Measurements from ENCODE around the gene ACIN1.

ACIN1 gene

DNA sequence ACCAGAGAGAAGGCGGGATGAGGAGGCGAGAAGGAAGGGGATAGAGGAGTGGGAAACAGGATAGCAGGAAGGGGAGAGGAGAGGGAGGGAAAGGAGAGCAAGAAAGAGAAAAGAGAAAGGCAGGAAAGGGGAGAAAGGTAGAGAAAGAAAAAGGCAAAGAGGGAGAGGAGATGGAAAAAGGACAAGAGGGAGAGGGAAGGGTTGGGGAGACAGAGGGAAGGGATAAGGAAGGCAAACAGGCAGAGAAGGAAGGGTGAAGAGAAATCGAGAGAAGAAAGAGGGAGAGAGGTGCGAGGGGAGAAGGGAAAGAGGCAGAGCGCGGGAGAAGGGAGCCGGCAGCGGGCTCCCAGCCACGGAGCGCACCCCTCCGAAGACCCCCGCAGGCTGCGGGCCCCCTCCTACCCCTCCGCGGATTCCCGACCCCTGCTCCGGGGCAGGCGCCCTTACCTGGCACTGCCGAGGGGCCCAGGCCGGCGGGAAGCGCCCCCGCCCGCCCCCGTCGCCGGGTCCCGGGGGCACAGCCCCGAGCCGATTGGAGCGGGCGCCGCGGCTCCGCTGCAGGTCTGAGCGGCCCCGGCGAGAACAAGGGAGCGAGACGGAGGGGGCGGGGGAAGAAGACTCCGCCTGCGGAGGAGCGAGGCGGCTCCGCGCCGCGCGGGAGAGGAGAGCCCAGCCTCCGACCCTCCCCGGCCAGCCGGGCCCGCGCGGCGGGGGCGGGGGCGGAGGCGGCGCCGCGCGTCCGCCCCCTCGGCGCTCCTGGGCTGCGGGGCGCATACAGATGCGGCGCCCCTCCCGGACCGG lies 37.8 kb downstream of the ACIN1 start, which contains the start of gene CDH24:
CDH24 (minus strand) TSS at position 565 of the 801 bp plus-strand sequence. CDS start 1,787 bp downstream, outside the sequence.
- ATAC-seq (replicated peaks): peak; percentile 71 to 73
- H3K27ac Mint-ChIP-seq: peak within 1 kb of the TSS; percentile 81
- H3K4me1 Mint-ChIP-seq: peaks cover 25 to 31% of the 10 kb centered on the region in 2 donors
- peaks cover 24% of the 10 kb centered on the region in 2 donors for H3K36me3 Mint-ChIP-seq
- H3K9me3 Mint-ChIP-seq: no peaks in the 10 kb centered on the region
- peak; percentile 46 for DNase-seq
- H3K27me3 Mint-ChIP-seq: no peaks in the 10 kb centered on the region
- H3K4me3 Mint-ChIP-seq: peak within 1 kb of the TSS; percentile 84 to 89

DNA sequence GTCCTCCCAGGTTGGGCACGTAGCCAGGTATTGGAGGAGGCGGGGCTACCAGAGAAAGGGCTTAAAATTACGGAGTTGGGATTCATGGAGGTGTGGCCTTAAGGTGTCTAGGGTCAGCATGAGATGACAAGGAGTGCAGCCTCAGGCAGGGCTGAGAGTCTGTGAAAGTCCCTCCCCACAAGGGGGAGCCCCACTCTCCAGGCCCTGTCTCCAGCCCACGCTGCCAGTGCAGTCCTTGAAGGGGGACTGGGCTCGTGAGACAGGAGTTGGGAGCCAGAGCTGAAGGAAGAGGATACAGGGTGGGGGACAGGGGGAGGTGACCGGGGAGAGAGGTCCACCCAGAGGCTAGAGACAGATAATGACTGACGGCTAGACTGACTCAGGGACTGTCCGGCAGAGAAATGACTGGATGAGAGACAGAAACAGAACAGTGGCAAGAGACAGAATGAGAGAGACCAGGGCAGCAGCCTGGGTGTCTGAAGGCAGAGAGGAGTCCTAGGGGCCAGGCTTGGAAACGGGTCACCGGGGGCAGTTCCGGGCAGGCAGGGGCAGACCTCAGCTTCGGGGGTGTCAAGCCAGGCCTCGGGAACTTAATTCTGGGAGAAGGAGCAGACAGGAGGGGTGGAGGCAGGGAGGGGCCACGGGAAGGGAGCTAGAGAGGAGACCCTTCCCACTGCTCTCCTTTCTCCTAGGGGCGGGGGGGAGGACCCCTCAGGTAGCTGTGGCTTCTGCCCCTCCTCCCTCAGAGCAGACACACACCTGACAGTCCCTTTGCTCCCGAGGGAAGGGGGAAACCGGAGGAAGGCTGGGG lies 38.6 kb downstream of the ACIN1 start:
- H3K27me3 Mint-ChIP-seq: no peaks in the 10 kb centered on the region
- DNase-seq (peak; percentile 61), ATAC-seq (replicated peaks) (peak; percentile 77 to 79)
- H3K27ac Mint-ChIP-seq: peak overlapping the region; percentile 81
- peaks cover 19 to 22% of the 10 kb centered on the region in 2 donors for H3K36me3 Mint-ChIP-seq
- H3K4me1 Mint-ChIP-seq: peaks cover 25 to 31% of the 10 kb centered on the region in 2 donors
- H3K9me3 Mint-ChIP-seq: no peaks in the 10 kb centered on the region
- peak overlapping the region; percentile 80 to 84 for H3K4me3 Mint-ChIP-seq

DNA sequence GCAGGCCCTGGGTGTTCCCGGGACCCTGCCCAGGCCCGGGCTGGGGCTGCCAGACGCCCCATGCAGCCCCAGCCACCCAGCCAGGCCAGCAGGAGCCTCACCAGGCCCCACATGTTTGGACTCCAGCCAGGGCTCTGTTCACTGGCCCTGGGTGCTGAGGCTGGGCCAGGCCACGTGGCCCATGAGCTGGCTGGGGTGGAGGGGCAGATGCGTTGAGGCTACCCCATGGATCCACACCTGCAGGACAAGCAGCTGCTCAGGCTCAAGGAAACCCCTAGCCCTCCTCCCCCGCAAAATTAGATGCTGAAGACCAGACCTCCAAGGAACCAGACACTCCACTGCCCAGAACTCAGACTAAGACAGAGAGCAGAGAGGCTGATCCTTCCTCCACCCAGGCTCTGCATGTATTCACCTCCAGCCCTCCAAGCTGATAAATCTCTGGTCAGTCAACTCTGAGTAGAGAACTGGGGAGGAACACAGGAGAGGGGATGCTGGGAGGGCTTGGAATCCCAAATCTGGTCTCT lies 39.3 kb downstream of the ACIN1 start:
- peak in 1 of 2 donors; percentile 4 for ATAC-seq (replicated peaks)
- peak overlapping the region; percentile 81 for H3K27ac Mint-ChIP-seq
- no peaks in the 10 kb centered on the region for H3K9me3 Mint-ChIP-seq
- no peak for DNase-seq
- peak overlapping the region; percentile 80 to 84 for H3K4me3 Mint-ChIP-seq
- no peaks in the 10 kb centered on the region for H3K27me3 Mint-ChIP-seq
- H3K36me3 Mint-ChIP-seq: peaks cover 13 to 16% of the 10 kb centered on the region in 2 donors
- H3K4me1 Mint-ChIP-seq: peaks cover 25 to 31% of the 10 kb centered on the region in 2 donors

DNA sequence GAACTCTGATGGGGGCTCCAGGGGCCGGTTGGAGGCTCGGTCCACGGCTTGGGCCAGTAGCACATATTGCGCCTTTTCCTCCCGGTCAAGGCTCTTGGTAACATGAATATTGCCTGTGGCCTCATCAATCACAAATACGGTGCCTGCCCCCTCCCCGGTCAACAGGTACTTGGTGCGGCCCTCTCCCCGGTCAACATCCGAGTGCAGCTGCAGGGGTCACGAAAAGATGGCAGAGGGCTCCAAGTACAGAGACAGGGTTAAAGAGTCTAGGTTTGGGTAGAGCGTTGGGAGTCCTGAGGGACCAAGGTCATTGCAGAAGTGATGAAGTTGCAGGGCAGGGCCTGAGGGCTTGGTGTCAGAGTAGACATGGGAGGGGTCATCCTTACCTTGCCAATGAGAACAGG lies 39.8 kb downstream of the ACIN1 start:
- Mint-ChIP-seq H3K4me1 (peaks cover 25 to 31% of the 10 kb centered on the region in 2 donors), H3K27me3 (no peaks in the 10 kb centered on the region), H3K9me3 (no peaks in the 10 kb centered on the region), H3K4me3 (no peak overlapping the region), H3K36me3 (peaks cover 12 to 16% of the 10 kb centered on the region in 2 donors), H3K27ac (no peak overlapping the region)
- DNase-seq: no peak
- no peak for ATAC-seq (replicated peaks)

DNA sequence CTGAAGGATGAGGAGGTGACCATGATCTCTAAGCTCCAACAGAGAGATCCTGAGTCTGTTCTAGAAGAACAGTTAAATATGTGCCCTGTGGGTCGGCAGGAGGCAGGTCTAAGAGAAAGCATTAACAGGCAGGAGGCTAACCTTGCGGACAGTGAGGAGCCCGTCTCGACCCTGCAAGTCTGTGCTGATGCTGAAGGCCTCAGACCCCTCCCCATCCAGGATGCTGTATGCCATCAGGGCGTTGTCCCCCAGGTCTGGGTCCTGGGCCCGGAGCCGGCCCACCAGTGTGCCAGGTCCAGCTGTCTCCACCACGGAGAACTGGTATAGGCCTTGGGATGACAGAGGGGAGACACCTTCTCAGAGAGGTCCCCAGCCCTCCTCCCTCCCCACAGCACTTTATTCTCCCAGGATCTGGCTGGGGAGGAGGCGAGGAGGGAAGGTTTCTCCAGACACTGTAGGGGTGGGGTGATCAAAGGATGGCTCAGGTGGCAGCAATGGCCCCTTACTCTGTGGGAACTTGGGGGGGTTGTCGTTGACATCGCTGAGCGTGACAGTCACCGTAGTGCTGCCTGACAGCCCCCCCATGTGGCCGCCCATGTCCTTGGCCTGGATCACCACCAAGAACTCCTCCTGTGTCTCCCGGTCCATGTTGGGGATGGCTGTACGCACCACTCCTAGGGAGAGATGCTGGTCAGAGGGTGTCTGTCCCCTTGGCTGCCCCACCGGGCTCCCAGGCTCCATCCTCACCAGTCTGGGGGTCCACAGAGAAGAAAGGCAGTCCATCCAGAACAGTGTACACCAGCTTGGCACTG lies 40.7 kb downstream of the ACIN1 start:
- Mint-ChIP-seq H3K27ac (no peak overlapping the region), H3K4me3 (no peak overlapping the region), H3K36me3 (peaks cover 7 to 10% of the 10 kb centered on the region in 2 donors), H3K27me3 (no peaks in the 10 kb centered on the region), H3K4me1 (peaks cover 21 to 28% of the 10 kb centered on the region in 2 donors), H3K9me3 (no peaks in the 10 kb centered on the region)
- DNase-seq (no peak), ATAC-seq (replicated peaks) (no peak)

DNA sequence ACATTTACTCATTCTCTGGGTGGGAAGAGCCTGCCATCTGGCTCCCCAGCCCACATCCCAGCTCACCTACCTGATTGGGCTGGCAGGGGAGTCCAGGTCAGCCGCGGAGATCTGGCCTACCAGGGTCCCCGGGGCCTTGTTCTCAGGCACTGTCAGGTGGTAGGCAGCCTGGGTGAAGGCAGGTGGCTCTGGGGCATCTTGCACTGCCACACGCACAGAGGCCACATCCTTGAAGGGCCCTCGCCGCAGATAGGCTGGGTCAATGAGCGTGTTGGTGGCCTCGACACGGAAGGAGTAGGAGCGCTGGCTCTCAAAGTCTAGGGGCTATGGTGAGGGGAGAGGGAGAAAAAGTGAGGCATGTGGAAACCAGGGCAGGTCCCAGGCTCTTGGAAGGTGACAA lies 41.5 kb downstream of the ACIN1 start:
- Mint-ChIP-seq H3K27ac (no peak overlapping the region), H3K36me3 (peaks cover 3 to 4% of the 10 kb centered on the region in 2 donors), H3K9me3 (no peaks in the 10 kb centered on the region), H3K27me3 (no peaks in the 10 kb centered on the region), H3K4me3 (no peak overlapping the region), H3K4me1 (peaks cover 19 to 21% of the 10 kb centered on the region in 2 donors)
- DNase-seq (no peak), ATAC-seq (replicated peaks) (no peak)

DNA sequence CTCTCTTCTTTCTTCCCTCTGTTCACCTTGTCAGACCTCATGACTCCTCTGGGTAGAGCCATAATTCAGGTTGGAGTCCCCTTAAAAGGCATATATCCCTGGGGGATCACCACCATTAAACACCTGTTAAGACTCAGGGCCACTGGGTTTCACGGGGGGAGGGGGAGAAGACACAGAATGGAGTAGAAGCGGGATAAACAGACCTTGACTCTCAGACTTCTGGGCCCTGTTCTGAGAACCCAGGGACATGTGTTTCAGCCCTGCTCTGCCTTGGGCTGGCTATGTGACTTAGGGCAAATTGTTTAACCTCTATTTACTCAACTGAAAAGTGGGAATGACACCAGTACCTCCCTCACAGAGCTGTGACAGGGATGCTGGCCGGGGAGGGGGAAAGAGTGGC lies 42.3 kb downstream of the ACIN1 start:
- no peak for DNase-seq
- no peaks in the 10 kb centered on the region for H3K9me3 Mint-ChIP-seq
- H3K27ac Mint-ChIP-seq: no peak overlapping the region
- no peak overlapping the region for H3K4me3 Mint-ChIP-seq
- ATAC-seq (replicated peaks): no peak
- H3K4me1 Mint-ChIP-seq: peaks cover 15 to 16% of the 10 kb centered on the region in 2 donors
- H3K27me3 Mint-ChIP-seq: peaks cover 0 to 1% of the 10 kb centered on the region in 2 donors
- H3K36me3 Mint-ChIP-seq: no peaks in the 10 kb centered on the region

DNA sequence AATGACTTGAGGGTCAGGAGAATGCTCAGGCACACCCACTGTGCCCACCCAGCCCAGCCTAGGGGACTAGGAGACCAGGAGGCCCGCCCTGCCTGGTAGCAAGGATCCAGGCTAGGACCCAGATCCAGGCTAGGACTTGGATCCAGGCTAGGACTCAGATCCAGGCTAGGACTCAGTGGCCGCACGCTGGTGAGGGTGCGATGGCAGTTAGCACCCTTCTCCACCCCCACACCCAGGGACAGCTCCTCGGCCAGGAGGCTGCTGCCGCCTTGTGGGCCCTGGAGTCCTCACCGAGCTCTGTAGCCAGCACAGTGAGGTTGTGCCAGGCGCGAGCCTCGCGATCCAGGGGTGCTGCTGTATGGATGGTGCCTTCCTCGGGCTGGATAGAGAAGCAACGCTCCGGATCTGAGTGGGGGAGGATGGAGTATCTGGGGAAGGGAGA lies 42.7 kb downstream of the ACIN1 start:
- no peak overlapping the region for H3K27ac Mint-ChIP-seq
- DNase-seq (no peak), ATAC-seq (replicated peaks) (no peak)
- peaks cover 0 to 6% of the 10 kb centered on the region in 2 donors for H3K27me3 Mint-ChIP-seq
- H3K4me3 Mint-ChIP-seq: no peak overlapping the region
- H3K36me3 Mint-ChIP-seq: peaks cover 0 to 4% of the 10 kb centered on the region in 2 donors
- peaks cover 15% of the 10 kb centered on the region in 2 donors for H3K4me1 Mint-ChIP-seq
- H3K9me3 Mint-ChIP-seq: no peaks in the 10 kb centered on the region

DNA sequence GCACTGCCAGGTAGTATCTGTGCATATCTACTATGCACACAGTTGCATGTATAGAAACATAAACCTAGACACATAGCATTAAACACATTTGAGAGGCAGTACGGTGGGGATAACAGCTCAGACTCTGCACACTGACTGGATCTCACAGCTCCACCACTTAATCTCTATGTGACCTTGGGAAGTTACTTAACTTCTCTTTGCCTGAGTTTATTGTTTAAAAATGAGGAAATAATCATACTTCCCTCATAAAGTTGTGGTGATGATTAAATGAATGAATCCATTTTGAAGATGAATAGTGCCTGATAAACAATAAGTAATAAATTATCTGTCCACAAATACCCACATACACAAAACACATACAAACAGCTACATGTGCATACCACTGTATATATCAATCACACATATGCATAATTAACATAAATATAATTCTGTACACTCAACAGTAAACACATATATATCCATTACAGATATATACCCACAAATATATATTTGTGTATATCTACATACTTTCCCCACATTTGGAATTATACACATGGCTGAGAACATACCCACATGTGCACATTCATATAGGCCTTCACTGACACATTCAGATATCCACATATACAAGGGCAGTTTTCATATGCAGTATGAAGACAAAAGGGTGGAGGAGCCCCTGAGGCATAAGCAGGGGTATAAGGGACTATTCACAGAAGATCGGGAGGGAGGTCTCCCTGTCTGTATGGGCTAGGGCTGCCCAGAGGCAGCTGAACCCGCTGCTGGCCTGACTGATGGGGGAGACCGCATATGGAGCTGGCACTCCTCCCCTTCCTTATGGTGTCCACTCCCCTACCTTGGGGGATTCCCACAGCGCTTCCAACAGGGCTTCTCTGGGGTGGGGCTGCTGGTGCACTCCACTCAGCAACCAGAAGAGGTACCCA lies 43.5 kb downstream of the ACIN1 start:
- no peak overlapping the region for H3K4me3 Mint-ChIP-seq

DNA sequence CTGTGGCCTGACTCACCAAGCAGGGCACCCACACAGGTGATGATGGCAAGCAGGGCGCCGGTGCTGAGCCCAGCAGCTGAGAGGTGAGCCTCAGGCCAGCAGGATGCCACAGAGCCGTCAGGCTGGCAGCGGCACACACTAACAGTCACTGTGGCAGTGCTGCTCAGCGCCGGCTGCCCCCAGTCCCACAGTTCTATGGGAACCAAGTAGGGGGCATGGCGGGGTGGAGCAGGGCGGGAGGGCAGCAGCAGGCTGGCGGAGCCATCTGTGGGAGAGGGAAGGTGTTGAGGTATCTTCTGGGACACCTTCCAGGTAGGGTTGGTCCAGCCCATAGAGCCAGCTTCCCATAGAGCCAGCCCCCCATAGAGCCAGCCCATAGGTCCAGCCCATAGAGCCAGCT lies 45.9 kb downstream of the ACIN1 start:
- Mint-ChIP-seq H3K27ac (no peak overlapping the region), H3K36me3 (peaks cover 0 to 4% of the 10 kb centered on the region in 2 donors), H3K4me3 (no peak overlapping the region), H3K27me3 (peaks cover 6 to 8% of the 10 kb centered on the region in 2 donors), H3K4me1 (no peaks in the 10 kb centered on the region), H3K9me3 (no peaks in the 10 kb centered on the region)
- no peak for DNase-seq
- no peak for ATAC-seq (replicated peaks)

More for the DNA sequence above, 43.5 kb downstream of the ACIN1 start:
- peaks cover 0 to 4% of the 10 kb centered on the region in 2 donors for H3K36me3 Mint-ChIP-seq
- no peaks in the 10 kb centered on the region for H3K9me3 Mint-ChIP-seq
- ATAC-seq (replicated peaks) (no peak), DNase-seq (no peak)
- peaks cover 0 to 8% of the 10 kb centered on the region in 2 donors for H3K27me3 Mint-ChIP-seq
- H3K4me1 Mint-ChIP-seq: peaks cover 7 to 9% of the 10 kb centered on the region in 2 donors
- H3K27ac Mint-ChIP-seq: no peak overlapping the region

DNA sequence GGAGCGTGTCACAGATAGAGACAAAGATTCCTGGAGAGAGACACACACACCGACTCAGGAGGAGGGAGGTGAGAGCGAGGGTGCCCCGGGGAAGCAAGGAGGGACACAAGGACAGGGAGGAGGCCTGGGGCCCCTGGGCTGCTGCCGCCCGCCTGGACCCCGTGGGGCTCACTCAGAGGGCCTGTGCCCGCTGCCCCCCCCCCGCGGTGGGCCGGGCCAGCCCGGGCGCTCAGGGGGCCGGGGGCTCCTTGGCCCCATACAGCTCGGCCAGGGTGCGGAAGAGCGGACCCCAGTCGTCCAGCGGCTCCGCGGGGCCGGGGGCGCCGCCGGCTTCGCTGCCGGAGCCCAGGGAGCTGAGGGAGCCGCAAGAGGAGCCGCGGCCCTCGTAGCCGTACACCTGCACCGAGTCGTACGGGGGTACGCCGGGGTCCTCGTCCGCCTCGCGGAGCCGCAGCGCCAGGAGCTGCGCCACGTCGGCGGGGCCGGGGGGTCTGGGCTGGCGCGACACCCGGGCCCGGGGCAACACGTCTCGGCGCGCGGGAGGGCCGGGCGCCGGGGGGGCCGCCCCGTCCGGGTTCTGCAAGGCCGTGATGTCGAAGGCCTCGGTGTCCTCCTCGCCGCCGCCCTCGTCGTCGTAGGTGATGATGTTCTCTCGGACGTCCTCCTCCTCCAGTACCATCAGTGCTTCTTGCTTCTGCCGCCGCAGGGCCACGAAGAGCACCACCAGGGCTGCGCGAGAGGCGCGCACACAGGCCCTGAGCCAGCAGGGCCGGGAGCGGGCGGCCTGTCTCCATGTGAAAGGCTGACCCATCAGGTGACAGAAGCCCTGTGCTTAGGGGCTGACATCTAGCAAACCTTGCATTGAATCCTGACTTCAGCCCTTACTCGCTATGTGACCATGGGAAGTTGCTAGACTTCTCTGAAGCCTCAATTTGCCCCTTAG lies 46.9 kb downstream of the ACIN1 start:
- ATAC-seq (replicated peaks) (no peak), DNase-seq (no peak)
- H3K4me3 Mint-ChIP-seq: no peak overlapping the region
- H3K27ac Mint-ChIP-seq: no peak overlapping the region
- H3K4me1 Mint-ChIP-seq: no peaks in the 10 kb centered on the region
- no peaks in the 10 kb centered on the region for H3K9me3 Mint-ChIP-seq
- H3K36me3 Mint-ChIP-seq: peaks cover 0 to 4% of the 10 kb centered on the region in 2 donors
- peaks cover 8% of the 10 kb centered on the region in 2 donors for H3K27me3 Mint-ChIP-seq

DNA sequence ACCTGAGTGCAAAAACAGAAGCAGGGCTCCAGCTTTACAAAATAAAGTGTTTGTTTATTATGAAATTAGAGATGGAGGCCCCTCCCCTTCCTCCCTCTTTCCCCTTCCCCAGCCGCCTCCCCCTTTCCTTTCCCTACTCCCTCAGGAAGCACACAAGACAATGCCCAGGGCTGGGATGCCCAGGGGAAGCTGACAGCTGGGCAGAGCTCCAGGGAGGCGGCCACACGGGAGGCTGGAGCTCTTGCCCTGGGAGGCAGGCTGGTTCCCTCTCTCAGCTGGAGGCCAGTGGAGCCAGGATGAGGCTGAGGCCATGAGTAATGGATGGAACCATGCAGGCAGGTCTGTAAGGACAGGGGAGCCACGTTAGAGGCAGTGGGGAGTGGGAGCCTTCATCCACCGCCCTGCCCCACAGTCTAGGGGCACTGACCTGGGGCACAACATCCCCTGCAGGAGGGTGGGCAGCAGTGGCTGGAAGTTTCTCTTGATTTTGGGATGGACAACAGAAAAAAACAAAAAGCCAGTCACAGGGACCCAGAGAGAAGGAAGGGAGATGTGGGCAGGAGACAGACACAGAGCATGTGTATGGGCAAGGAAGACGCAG lies 47.8 kb downstream of the ACIN1 start:
- Mint-ChIP-seq H3K4me1 (no peaks in the 10 kb centered on the region), H3K9me3 (no peaks in the 10 kb centered on the region), H3K4me3 (no peak overlapping the region), H3K27ac (no peak overlapping the region), H3K36me3 (peaks cover 0 to 4% of the 10 kb centered on the region in 2 donors), H3K27me3 (peaks cover 8% of the 10 kb centered on the region in 2 donors)
- ATAC-seq (replicated peaks) (no peak), DNase-seq (no peak)
